Loucy (cell line): ENCODE data around the gene JDP2.

Experiments
- CTCF ChIP-seq: fragments of 200-600 bp; sonication (generic); conservative IDR thresholded peaks from 2 replicates; pipeline ENCODE4 v1.5.1; 2014; ENCODE audit warnings: mild to moderate bottlenecking, antibody characterized with exemption, low read length
- EZH2phosphoT487 ChIP-seq: fragments of 200-600 bp; IDR thresholded peaks from 2 replicates; pipeline ENCODE4 v1.6.1; 2018; ENCODE audit warnings: antibody characterized with exemption, mild to moderate bottlenecking, moderate library complexity, borderline replicate concordance

GRCh38 chr14:75449036-75449435, 21.2 kb downstream of the JDP2 start:
- TF ChIP-seq CTCF = no peak
- no peak for TF ChIP-seq EZH2phosphoT487
